Liver (tissue), 9 donors: ENCODE data around the gene MT2A. TPM values are rescaled to one million over a fixed set of nuclear protein-coding genes. Genes with fewer than 3 reads are reported as not detected.
A peak's percentile ranks its signal among the peaks of the same experiment; 100 is the strongest.

Experiments
- DNase-seq: peaks from one replicate; pipeline ENCODE4 v3.0.0-alpha.2; 2017; ENCODE audit warnings: low spot score
- H3K27ac ChIP-seq, 2 donors: one replicate each; pipeline ENCODE4 v1.7.0; 2013; ENCODE audit warnings: inconsistent platforms in 2 of 2, low read length in 2 of 2, control low read depth in 1 of 2, low read depth in 1 of 2, mild to moderate bottlenecking in 1 of 2
- H3K27me3 ChIP-seq, 4 donors: one replicate each; pipeline versions ENCODE4 v1.6.1 to v1.7.0; 2013; ENCODE audit warnings: low read length in 3 of 4, inconsistent platforms in 1 of 4, mild to moderate bottlenecking in 1 of 4, moderate library complexity in 1 of 4; ENCODE audit not compliant: control insufficient read depth in 4 of 4, insufficient read depth in 4 of 4
- H3K36me3 ChIP-seq, 4 donors: one replicate each; pipeline versions ENCODE4 v1.6.1 to v1.7.0; 2013; ENCODE audit warnings: low read length in 3 of 4, mild to moderate bottlenecking in 3 of 4, low read depth in 1 of 4, moderate library complexity in 1 of 4; ENCODE audit not compliant: control insufficient read depth in 4 of 4, insufficient read depth in 3 of 4
- H3K4me1 ChIP-seq, 4 donors: one replicate each; pipeline versions ENCODE4 v1.6.1 to v1.7.0; 2013; ENCODE audit warnings: low read length in 3 of 4, mild to moderate bottlenecking in 3 of 4, moderate library complexity in 1 of 4; ENCODE audit not compliant: control insufficient read depth in 4 of 4, insufficient read depth in 4 of 4
- H3K4me3 ChIP-seq, 3 donors: one replicate each; pipeline versions ENCODE4 v1.6.1 to v1.7.0; 2013; ENCODE audit warnings: low read length in 3 of 3, control low read depth in 1 of 3, low read depth in 1 of 3, mild to moderate bottlenecking in 1 of 3
- H3K9ac ChIP-seq, 2 donors: one replicate each; pipeline ENCODE4 v1.7.0; 2013; ENCODE audit warnings: low read length in 2 of 2, mild to moderate bottlenecking in 2 of 2, moderate library complexity in 2 of 2, control low read depth in 1 of 2, low read depth in 1 of 2
- H3K9me3 ChIP-seq, 4 donors: one replicate each; pipeline versions ENCODE4 v1.6.1 to v1.7.0; 2013; ENCODE audit warnings: low read length in 3 of 4; ENCODE audit not compliant: control insufficient read depth in 4 of 4
- EGR1 ChIP-seq, 2 donors: IDR thresholded peaks; 2 replicates each; pipeline ENCODE4 v1.6.1; 2016 to 2018; ENCODE audit warnings: antibody characterized with exemption in 2 of 2, low read depth in 2 of 2
- FOXA1 ChIP-seq: IDR thresholded peaks from 2 replicates; pipeline ENCODE4 v1.6.1; 2016; ENCODE audit warnings: antibody characterized with exemption
- FOXA2 ChIP-seq: IDR thresholded peaks from 2 replicates; pipeline ENCODE4 v1.6.1; 2016; ENCODE audit warnings: antibody characterized with exemption
- GABPA ChIP-seq, 2 donors: IDR thresholded peaks in 1 of 2; conservative IDR thresholded peaks in 1 of 2; 2 replicates each; pipeline ENCODE4 v1.6.1; 2016; ENCODE audit warnings: antibody characterized with exemption in 2 of 2, mild to moderate bottlenecking in 1 of 2, moderate library complexity in 1 of 2
- HNF4A ChIP-seq, 2 donors: conservative IDR thresholded peaks; 2 replicates each; pipeline ENCODE4 v1.6.1; 2016; ENCODE audit warnings: antibody characterized with exemption in 2 of 2, mild to moderate bottlenecking in 2 of 2
- HNF4G ChIP-seq: IDR thresholded peaks from 2 replicates; pipeline ENCODE4 v1.6.1; 2016; ENCODE audit warnings: antibody characterized with exemption
- JUND ChIP-seq, 2 donors: IDR thresholded peaks; 2 replicates each; pipeline ENCODE4 v1.6.1; 2016; ENCODE audit warnings: antibody characterized with exemption in 2 of 2
- RAD21 ChIP-seq, 2 donors: IDR thresholded peaks; 2 replicates each; pipeline ENCODE4 v1.6.1; 2016; ENCODE audit warnings: antibody characterized with exemption in 2 of 2, mild to moderate bottlenecking in 2 of 2
- REST ChIP-seq: IDR thresholded peaks from 2 replicates; pipeline ENCODE4 v1.6.1; 2016; ENCODE audit warnings: antibody characterized with exemption, mild to moderate bottlenecking
- TAF1 ChIP-seq: conservative IDR thresholded peaks from 2 replicates; pipeline ENCODE4 v1.6.1; 2016; ENCODE audit warnings: antibody characterized with exemption, mild to moderate bottlenecking
- WGBS: extraction: QIAGEN DNeasy Blood & Tissue Kit; methylation state at CpG from one replicate; pipeline ENCODE4 v1.1.7; 2013; 5-methylcytosine and 5-hydroxymethylcytosine counted together
- polyA plus RNA-seq, 2 donors: library from polyadenylated mRNA; stranded (reverse) in 1 of 2; unstranded in 1 of 2; fragments of 200-250 nt in 1 of 2; fragments of >200 nt in 1 of 2; fragmentation: Nextera tagmentation in 1 of 2; extraction: Ambion mirVana in 1 of 2; gene quantifications; one replicate each; pipeline versions ENCODE4 v1.2.1 to v1.2.3, GENCODE V29; 2013 to 2015
- total RNA-seq, 2 donors: library from RNA; depleted of rRNA; stranded (reverse); fragments of >200 nt; gene quantifications; one replicate each; pipeline ENCODE4 v1.2.3, GENCODE V29; 2014
- TF ChIP-seq, protein P1 (sequence below): fragments of 150-350 bp; IDR thresholded peaks from 2 replicates; pipeline ENCODE4 v1.5.1; 2017; ENCODE audit warnings: improper control_type of control experiment, low read depth, low read length; ENCODE audit not compliant: missing input control
- donor health status: healthy.
- donor health status: healthy.
- donor health status: healthy.
- donor health status: healthy.
- donor health status: healthy.

MT2A gene
- total and polyA plus RNA-seq, 4 donors, result 45.8 to 5,206 (median 2,233) TPM

DNA sequence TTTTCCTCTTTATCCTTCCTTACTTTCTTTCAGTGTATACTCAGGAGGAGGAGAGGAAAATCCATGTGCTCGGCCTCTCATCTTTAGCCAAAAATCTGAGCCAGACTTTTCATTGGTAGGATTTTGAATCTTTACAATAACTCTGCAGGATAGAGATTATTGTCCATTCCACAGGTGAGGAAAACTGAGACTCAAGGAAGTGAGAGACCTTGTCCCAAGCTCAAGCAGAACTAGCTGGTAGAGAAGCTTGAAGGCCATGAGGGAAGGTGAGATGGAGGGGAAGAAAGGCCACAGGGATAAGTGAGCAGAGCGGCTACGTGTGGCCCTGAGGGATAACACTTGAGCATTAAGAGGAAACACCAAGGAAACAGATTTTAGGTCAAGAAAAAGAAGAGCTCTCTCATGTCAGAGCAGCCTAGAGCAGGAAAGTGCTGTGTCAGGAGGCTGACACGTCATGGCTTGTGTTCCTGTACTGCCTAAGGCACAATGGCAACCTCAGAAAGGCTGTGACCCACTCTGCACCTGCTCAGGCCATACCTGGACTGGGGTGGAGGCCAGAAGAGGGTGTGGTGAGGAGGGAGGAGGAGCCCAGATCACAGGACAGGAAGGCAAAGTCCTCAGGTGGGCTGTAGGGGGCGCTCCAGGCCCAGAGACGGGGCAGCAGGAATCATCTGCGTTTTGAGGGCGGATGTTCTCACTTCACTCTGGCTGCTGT lies 31.6 kb upstream of the MT2A start:
- no peak overlapping the region for H3K27ac ChIP-seq
- no peaks in the 10 kb centered on the region for H3K4me1 ChIP-seq
- WGBS, result 39% methylated on average over 8 of the region's 8 CpGs
- peak; percentile 81 for DNase-seq
- no peak overlapping the region for H3K4me3 ChIP-seq
- H3K27me3 ChIP-seq, result no peaks in the 10 kb centered on the region
- no peaks in the 10 kb centered on the region for H3K36me3 ChIP-seq
- H3K9me3 ChIP-seq, result no peaks in the 10 kb centered on the region
- TF ChIP-seq HNF4A (conservative IDR thresholded peaks at IDR 0.05) (peak in 1 of 2 donors; percentile 9), FOXA1 (no peak), FOXA2 (no peak), JUND (IDR thresholded peaks at IDR 0.05) (no peak), REST (no peak), RAD21 (IDR thresholded peaks at IDR 0.05) (peak; percentile 88 to 96)
- TF ChIP-seq, protein P1, sequence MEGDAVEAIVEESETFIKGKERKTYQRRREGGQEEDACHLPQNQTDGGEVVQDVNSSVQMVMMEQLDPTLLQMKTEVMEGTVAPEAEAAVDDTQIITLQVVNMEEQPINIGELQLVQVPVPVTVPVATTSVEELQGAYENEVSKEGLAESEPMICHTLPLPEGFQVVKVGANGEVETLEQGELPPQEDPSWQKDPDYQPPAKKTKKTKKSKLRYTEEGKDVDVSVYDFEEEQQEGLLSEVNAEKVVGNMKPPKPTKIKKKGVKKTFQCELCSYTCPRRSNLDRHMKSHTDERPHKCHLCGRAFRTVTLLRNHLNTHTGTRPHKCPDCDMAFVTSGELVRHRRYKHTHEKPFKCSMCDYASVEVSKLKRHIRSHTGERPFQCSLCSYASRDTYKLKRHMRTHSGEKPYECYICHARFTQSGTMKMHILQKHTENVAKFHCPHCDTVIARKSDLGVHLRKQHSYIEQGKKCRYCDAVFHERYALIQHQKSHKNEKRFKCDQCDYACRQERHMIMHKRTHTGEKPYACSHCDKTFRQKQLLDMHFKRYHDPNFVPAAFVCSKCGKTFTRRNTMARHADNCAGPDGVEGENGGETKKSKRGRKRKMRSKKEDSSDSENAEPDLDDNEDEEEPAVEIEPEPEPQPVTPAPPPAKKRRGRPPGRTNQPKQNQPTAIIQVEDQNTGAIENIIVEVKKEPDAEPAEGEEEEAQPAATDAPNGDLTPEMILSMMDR, result peak; percentile 76
- H3K9ac ChIP-seq, result no peak overlapping the region

GRCh38 chr16:56577300-56577625 lies 31.1 kb upstream of the MT2A start:
- Histone ChIP-seq H3K9ac (no peak overlapping the region), H3K4me3 (no peak overlapping the region), H3K9me3 (no peaks in the 10 kb centered on the region), H3K27ac (no peak overlapping the region), H3K4me1 (no peaks in the 10 kb centered on the region), H3K36me3 (no peaks in the 10 kb centered on the region), H3K27me3 (no peaks in the 10 kb centered on the region)
- 75% methylated on average over 4 of the region's 4 CpGs for WGBS
- TF ChIP-seq GABPA (IDR thresholded peaks at IDR 0.05 in 1 of 2, conservative IDR thresholded peaks at IDR 0.05 in 1 of 2) (no peak), JUND (IDR thresholded peaks at IDR 0.05) (no peak), REST (no peak), HNF4G (no peak), TAF1 (no peak), HNF4A (conservative IDR thresholded peaks at IDR 0.05) (no peak), FOXA1 (no peak), FOXA2 (no peak), EGR1 (IDR thresholded peaks at IDR 0.05; ENCODE audit: low read depth in 2 of 2) (no peak)
- no peak for DNase-seq
